Heart left ventricle (tissue), 16 donors: ENCODE measurements around the gene NANOGP8. TPM values are rescaled to one million over a fixed set of nuclear protein-coding genes. Genes with fewer than 3 reads are reported as not detected.

Experiments
- ATAC-seq, 4 donors: fragments of 200-7000 bp; cut with Tn5 transposase; one replicate each; pipeline ENCODE4 v1.9.1; 2020 to 2022; ENCODE audit warnings: moderate library complexity in 4 of 4, mild to moderate bottlenecking in 3 of 4, moderate number of reproducible peaks in 1 of 4
- DNase-seq, 5 donors: peaks; one replicate each; pipeline ENCODE4 v3.0.0-alpha.2; 2020
- H3K27ac ChIP-seq, 12 donors: fragments of 200-600 bp; sonication (generic) in 4 of 12; one replicate each; pipeline versions ENCODE4 v1.5.0 to v1.8.0; 2016 to 2022; ENCODE audit warnings: mild to moderate bottlenecking in 2 of 12
- H3K27me3 ChIP-seq, 9 donors: fragments of 200-600 bp; sonication (generic) in 2 of 9; one replicate each; pipeline versions ENCODE4 v1.5.1 to v1.8.0; 2016 to 2022; ENCODE audit warnings: mild to moderate bottlenecking in 3 of 9
- H3K36me3 ChIP-seq, 9 donors: fragments of 200-600 bp; sonication (generic) in 2 of 9; one replicate each; pipeline versions ENCODE4 v1.5.0 to v1.8.0; 2018 to 2022; ENCODE audit warnings: mild to moderate bottlenecking in 2 of 9
- H3K4me1 ChIP-seq, 12 donors: fragments of 200-600 bp; sonication (generic) in 4 of 12; one replicate each; pipeline versions ENCODE4 v1.5.0 to v1.8.0; 2016 to 2022; ENCODE audit warnings: mild to moderate bottlenecking in 3 of 12
- H3K4me3 ChIP-seq, 12 donors: fragments of 200-600 bp; sonication (generic) in 4 of 12; one replicate each; pipeline versions ENCODE4 v1.5.0 to v1.8.0; 2017 to 2022; ENCODE audit warnings: mild to moderate bottlenecking in 9 of 12, moderate library complexity in 4 of 12
- H3K9me3 ChIP-seq, 12 donors: fragments of 200-600 bp; sonication (generic) in 4 of 12; one replicate each; pipeline versions ENCODE4 v1.5.0 to v1.8.0; 2016 to 2022; ENCODE audit warnings: mild to moderate bottlenecking in 1 of 12
- CTCF ChIP-seq, 12 donors: fragments of 200-600 bp; sonication (generic) in 4 of 12; IDR thresholded peaks; one replicate each; pipeline versions ENCODE4 v1.5.0 to v1.8.0; 2018 to 2022; ENCODE audit warnings: antibody characterized with exemption in 12 of 12, mild to moderate bottlenecking in 5 of 12
- POLR2A ChIP-seq, 2 donors: fragments of 450-650 bp; IDR thresholded peaks; one replicate each; pipeline ENCODE4 v1.6.1; 2017; ENCODE audit warnings: antibody characterized with exemption in 2 of 2, mild to moderate bottlenecking in 2 of 2, moderate library complexity in 2 of 2
- WGBS, 4 donors: extraction: QIAGEN DNeasy Blood & Tissue Kit in 2 of 4; methylation state at CpG; one replicate each; pipeline versions ENCODE4 v1.1.5 to v1.1.7; 2013 to 2018; 5-methylcytosine and 5-hydroxymethylcytosine counted together
- intact Hi-C, 10 donors: fragments of 100-400 bp; cut with DNase I; formaldehyde crosslinking; loops; one replicate each; pipeline versions ENCODE4 v1.11.1 to v1.14.2; 2022
- polyA plus RNA-seq, 2 donors: library from polyadenylated mRNA; stranded (reverse); fragments of 200-250 nt; gene quantifications; one replicate each; pipeline ENCODE4 v1.2.3, GENCODE V29; 2013
- total RNA-seq, 9 donors: library from RNA; depleted of rRNA in 2 of 9; stranded (reverse); fragments of >200 nt in 2 of 9; fragmentation: NEBNext Ultra II Directional in 3 of 9; extraction: Animal tissue kit (Norgen Biotek cat#: 25700) in 3 of 9; gene quantifications; one replicate each; pipeline versions ENCODE4 v1.1.0 to v1.2.4, GENCODE V29; 2016 to 2023
- donor health status: ischemic (EF 13 %, LVEDD 7.1; RV severe dilation, severe dysfunction).
- donor health status: healthy with polysubstance abuse.
- donor health status: DM: no; HTN: yes; CAD: no.
- donor health status: DM: no; HTN: no; CAD: no.
- donor health status: ischemic (EF 25% LVEDD 6.9; RV normal size, moderate dysfunction).
- donor health status: ischemic (EF 25% LVEDD 5.7; RV mildly dilated, moderate dysfunction).
- donor health status: healthy.
- donor health status: DM: yes; HTN: yes; CAD: no.
- donor health status: ischemic (EF 35%, LVEDD 5.7; RV mildly dilated, moderate dysfunction).
- donor health status: nonischemic (EF 11% LVEDD 7.7; RV severe dilation, severe dysfunction).
- donor health status: DM: yes; HTN: yes; CAD: no.
- donor health status: PGD.
- donor health status: ischemic (EF 29% LVEDD 5.4; RV normal size, mild dysfunction).
- donor health status: nonischemic (EF 23%, LVEDD 6.1; RV moderate dilation, normal function).

Gene NANOGP8
- total and polyA plus RNA-seq, 11 donors: 0.34 to 0.47 TPM; not detected in 9

GRCh38 chr15:35067496-35068347, 17.4 kb downstream of the NANOGP8 start:
- Histone ChIP-seq H3K9me3 (no peaks in the 10 kb centered on the region), H3K4me1 (no peaks in the 10 kb centered on the region), H3K27me3 (no peaks in the 10 kb centered on the region), H3K36me3 (no peaks in the 10 kb centered on the region), H3K4me3 (no peak overlapping the region), H3K27ac (no peak overlapping the region)
- no peak for DNase-seq
- TF ChIP-seq CTCF (IDR thresholded peaks at IDR 0.05) (no peak), POLR2A (IDR thresholded peaks at IDR 0.05) (no peak)
- WGBS, 4 donors: 61 to 75% (median 68%) methylated on average over 10 of the region's 10 CpGs
- no peak for ATAC-seq
- intact Hi-C loops: no loop called here

- Histone ChIP-seq H3K36me3 (no peaks in the 10 kb centered on the region), H3K27me3 (no peaks in the 10 kb centered on the region), H3K9me3 (no peaks in the 10 kb centered on the region), H3K4me1 (no peaks in the 10 kb centered on the region), H3K4me3 (no peak overlapping the region), H3K27ac (no peak overlapping the region)
- TF ChIP-seq CTCF (IDR thresholded peaks at IDR 0.05) (no peak), POLR2A (IDR thresholded peaks at IDR 0.05) (no peak)
- ATAC-seq (no peak), DNase-seq (no peak)
- 86 to 94% (median 93%) methylated on average over 4 of the region's 4 CpGs for WGBS, 4 donors
- intact Hi-C loops: no loop called here
Measured at GRCh38 chr15:35066094-35066493, 19.0 kb downstream of the NANOGP8 start.

DNA sequence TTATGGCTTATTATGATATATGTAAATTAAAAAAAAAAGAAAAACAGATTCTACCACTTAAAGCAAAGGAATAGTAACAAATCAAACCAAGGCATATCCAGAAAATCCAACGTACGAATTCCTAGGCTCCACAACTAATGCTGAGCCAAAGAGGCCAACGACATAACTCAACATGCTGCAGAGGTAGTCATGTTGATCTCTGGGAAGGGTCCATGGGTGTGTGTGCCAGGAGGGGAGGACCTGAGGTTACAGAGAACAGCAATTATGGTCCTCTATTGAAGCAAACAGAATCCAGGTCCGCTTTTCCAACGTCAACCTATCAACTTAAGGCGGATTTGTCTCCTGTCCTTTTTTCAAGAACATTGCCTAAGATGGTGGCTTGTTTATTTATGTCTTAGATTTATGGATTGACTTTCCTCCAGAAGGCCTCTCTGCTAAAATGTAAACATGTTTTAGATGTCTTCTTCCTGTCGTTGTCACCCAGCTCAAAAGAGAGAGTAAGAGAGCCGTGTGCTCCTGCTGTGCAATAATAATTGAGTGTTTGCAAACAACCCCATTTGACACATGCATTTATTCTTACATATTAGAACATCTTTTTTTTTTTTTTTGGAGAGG, 20.4 kb downstream of the NANOGP8 start:
- no peak for ATAC-seq
- H3K36me3 ChIP-seq: no peaks in the 10 kb centered on the region
- H3K27me3 ChIP-seq: no peaks in the 10 kb centered on the region
- intact Hi-C loops: no loop called here
- no peak for DNase-seq
- TF ChIP-seq CTCF (IDR thresholded peaks at IDR 0.05) (no peak), POLR2A (IDR thresholded peaks at IDR 0.05) (no peak)
- H3K4me3 ChIP-seq: no peak overlapping the region
- no peaks in the 10 kb centered on the region for H3K9me3 ChIP-seq
- H3K27ac ChIP-seq: no peak overlapping the region
- no peaks in the 10 kb centered on the region for H3K4me1 ChIP-seq
- WGBS, 4 donors: 81 to 84% (median 82%) methylated on average over 8 of the region's 8 CpGs

DNA sequence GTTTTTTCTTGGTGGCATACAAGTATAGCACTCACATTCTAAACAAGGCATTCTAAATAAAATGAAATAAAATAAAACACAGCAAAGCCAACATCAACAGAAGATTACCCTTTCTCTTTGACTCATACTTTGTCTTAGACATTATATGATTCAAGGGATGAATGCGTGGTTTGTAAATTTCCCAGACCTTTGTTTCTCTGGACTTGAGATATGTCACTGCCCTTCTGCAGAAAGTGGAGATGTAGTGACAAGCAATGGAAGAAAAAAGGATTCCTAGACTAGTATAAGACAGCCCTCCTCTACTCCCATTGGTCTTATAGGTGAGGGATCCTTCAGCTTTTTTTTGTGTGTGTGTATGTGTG, 22.4 kb downstream of the NANOGP8 start:
- WGBS, 4 donors: 97 to 100% (median 98%) methylated on average over 1 of the region's 1 CpG
- intact Hi-C loops: no loop called here
- DNase-seq (no peak), ATAC-seq (no peak)
- no peaks in the 10 kb centered on the region for H3K9me3 ChIP-seq
- TF ChIP-seq CTCF (IDR thresholded peaks at IDR 0.05): no peak
- TF ChIP-seq POLR2A (IDR thresholded peaks at IDR 0.05): no peak
- H3K4me3 ChIP-seq: no peak overlapping the region
- no peak overlapping the region for H3K27ac ChIP-seq
- no peaks in the 10 kb centered on the region for H3K27me3 ChIP-seq
- no peaks in the 10 kb centered on the region for H3K36me3 ChIP-seq
- no peaks in the 10 kb centered on the region for H3K4me1 ChIP-seq
